ENCODE measurements around the gene PTPN6. TPM values are rescaled to one million over a fixed set of nuclear protein-coding genes. Genes with fewer than 3 reads are reported as not detected.

PTPN6 gene
- total RNA-seq, 1 donor from 2014 or later = 6.0 TPM

DNA sequence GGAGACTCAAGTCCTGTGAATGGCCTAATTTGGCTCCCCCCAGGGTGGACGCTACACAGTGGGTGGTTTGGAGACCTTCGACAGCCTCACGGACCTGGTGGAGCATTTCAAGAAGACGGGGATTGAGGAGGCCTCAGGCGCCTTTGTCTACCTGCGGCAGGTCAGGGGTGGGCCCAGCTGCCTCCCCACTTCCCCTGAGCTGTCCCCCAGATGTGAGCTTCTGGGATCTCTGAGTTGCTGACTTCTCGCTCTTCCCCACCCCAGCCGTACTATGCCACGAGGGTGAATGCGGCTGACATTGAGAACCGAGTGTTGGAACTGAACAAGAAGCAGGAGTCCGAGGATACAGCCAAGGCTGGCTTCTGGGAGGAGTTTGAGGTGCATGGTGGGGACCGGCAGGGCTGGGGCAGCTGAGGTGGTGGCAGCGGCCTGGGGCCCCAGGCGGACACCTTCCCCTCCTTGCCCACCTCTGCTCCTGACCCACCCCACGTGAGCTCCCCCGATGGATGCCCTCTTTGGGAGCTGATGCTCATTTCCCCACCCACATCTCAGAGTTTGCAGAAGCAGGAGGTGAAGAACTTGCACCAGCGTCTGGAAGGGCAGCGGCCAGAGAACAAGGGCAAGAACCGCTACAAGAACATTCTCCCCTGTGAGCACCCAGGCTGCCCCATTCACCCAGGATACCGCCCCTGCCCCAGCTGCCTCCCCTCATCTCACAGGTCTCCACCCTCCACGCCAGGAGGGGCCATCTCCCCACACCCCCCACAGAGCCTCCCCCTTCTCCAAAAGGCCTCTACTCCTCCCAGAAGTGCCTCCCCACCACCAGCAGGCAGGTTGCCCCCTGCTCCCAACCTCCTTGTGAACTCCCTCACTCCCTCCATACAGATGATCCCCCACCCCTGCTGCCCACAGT, 4.2 kb downstream of the PTPN6 start:
- Histone ChIP-seq H3K27ac (no peak overlapping the region), H3K36me3 (no peaks in the 10 kb centered on the region), H3K79me2 (ENCODE audit: low read depth) (no peaks in the 10 kb centered on the region), H3K9ac (no peak overlapping the region), H3K4me2 (no peak overlapping the region), H3K4me1 (no peaks in the 10 kb centered on the region), H3K4me3 (no peak overlapping the region), H4K20me1 (ENCODE audit: low read depth) (no peaks in the 10 kb centered on the region), H3F3A (ENCODE audit: low read depth) (no peaks in the 10 kb centered on the region), H2AFZ (replicated peaks) (no peak overlapping the region), H3K27me3 (no peaks in the 10 kb centered on the region), H3K9me3 (ENCODE audit: low read depth) (no peaks in the 10 kb centered on the region)
- peaks cover 30% of the 10 kb centered on the region for H3K4me1 Mint-ChIP-seq
- H3K27ac Mint-ChIP-seq = peak overlapping the region; percentile 76
- H3K36me3 Mint-ChIP-seq = no peaks in the 10 kb centered on the region
- TF ChIP-seq, protein P1, sequence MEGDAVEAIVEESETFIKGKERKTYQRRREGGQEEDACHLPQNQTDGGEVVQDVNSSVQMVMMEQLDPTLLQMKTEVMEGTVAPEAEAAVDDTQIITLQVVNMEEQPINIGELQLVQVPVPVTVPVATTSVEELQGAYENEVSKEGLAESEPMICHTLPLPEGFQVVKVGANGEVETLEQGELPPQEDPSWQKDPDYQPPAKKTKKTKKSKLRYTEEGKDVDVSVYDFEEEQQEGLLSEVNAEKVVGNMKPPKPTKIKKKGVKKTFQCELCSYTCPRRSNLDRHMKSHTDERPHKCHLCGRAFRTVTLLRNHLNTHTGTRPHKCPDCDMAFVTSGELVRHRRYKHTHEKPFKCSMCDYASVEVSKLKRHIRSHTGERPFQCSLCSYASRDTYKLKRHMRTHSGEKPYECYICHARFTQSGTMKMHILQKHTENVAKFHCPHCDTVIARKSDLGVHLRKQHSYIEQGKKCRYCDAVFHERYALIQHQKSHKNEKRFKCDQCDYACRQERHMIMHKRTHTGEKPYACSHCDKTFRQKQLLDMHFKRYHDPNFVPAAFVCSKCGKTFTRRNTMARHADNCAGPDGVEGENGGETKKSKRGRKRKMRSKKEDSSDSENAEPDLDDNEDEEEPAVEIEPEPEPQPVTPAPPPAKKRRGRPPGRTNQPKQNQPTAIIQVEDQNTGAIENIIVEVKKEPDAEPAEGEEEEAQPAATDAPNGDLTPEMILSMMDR (IDR thresholded peaks at IDR 0.05) = no peak
- TF ChIP-seq EZH2phosphoT487 (IDR thresholded peaks at IDR 0.05) (no peak), EZH2 (IDR thresholded peaks at IDR 0.05) (no peak)
- no peak for DNase-seq (ENCODE audit: low spot score)
- H3K27me3 Mint-ChIP-seq (ENCODE audit: insufficient read depth, low read depth) = peaks cover 4% of the 10 kb centered on the region
- no peak overlapping the region for H3K4me3 Mint-ChIP-seq
- H3K9me3 Mint-ChIP-seq = no peaks in the 10 kb centered on the region

DNA sequence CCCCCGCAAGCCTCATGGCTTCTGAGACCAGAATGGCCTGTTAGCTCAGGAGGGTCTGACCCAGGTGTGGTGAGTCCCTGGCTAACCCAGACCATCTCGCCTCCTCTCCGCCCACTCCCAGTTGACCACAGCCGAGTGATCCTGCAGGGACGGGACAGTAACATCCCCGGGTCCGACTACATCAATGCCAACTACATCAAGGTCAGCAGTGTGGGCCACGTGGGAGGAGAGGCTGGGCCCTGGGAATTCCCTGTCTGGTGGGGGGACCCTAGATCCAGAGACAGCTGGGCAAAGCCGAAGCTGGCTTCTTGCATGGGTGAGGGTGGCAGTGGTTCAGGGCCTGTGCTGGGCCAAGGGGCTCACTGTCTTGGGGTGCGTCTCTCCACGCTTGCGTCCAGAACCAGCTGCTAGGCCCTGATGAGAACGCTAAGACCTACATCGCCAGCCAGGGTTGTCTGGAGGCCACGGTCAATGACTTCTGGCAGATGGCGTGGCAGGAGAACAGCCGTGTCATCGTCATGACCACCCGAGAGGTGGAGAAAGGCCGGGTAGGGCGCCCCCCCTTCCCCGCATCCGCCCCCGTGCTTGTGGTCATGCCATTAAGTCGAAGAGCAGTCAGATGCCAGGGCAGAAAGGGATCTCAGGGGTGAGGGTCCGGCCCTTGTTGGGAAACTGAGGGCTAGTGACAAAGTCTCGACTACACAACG, 5.0 kb downstream of the PTPN6 start:
- H3K4me1 ChIP-seq = peaks cover 4% of the 10 kb centered on the region
- no peaks in the 10 kb centered on the region for H3K36me3 ChIP-seq
- H3F3A ChIP-seq (ENCODE audit: low read depth) = peaks cover 2% of the 10 kb centered on the region
- TF ChIP-seq EZH2phosphoT487 (IDR thresholded peaks at IDR 0.05) = no peak
- TF ChIP-seq, protein P1 (IDR thresholded peaks at IDR 0.05) = no peak
- no peak for TF ChIP-seq EZH2 (IDR thresholded peaks at IDR 0.05)
- no peak overlapping the region for H3K4me2 ChIP-seq
- no peak overlapping the region for H3K4me3 ChIP-seq
- H3K4me3 Mint-ChIP-seq = peak overlapping the region; percentile 58
- no peaks in the 10 kb centered on the region for H3K79me2 ChIP-seq (ENCODE audit: low read depth)
- no peaks in the 10 kb centered on the region for H3K9me3 ChIP-seq (ENCODE audit: low read depth)
- no peaks in the 10 kb centered on the region for H4K20me1 ChIP-seq (ENCODE audit: low read depth)
- H2AFZ ChIP-seq (replicated peaks) = no peak overlapping the region
- no peaks in the 10 kb centered on the region for H3K27me3 ChIP-seq
- H3K27ac ChIP-seq = no peak overlapping the region
- no peaks in the 10 kb centered on the region for H3K36me3 Mint-ChIP-seq
- H3K9ac ChIP-seq = no peak overlapping the region
- peak overlapping the region; percentile 76 for H3K27ac Mint-ChIP-seq
- H3K27me3 Mint-ChIP-seq (ENCODE audit: insufficient read depth, low read depth) = peaks cover 7% of the 10 kb centered on the region
- H3K4me1 Mint-ChIP-seq = peaks cover 35% of the 10 kb centered on the region
- H3K9me3 Mint-ChIP-seq = no peaks in the 10 kb centered on the region
- no peak for DNase-seq (ENCODE audit: low spot score)

DNA sequence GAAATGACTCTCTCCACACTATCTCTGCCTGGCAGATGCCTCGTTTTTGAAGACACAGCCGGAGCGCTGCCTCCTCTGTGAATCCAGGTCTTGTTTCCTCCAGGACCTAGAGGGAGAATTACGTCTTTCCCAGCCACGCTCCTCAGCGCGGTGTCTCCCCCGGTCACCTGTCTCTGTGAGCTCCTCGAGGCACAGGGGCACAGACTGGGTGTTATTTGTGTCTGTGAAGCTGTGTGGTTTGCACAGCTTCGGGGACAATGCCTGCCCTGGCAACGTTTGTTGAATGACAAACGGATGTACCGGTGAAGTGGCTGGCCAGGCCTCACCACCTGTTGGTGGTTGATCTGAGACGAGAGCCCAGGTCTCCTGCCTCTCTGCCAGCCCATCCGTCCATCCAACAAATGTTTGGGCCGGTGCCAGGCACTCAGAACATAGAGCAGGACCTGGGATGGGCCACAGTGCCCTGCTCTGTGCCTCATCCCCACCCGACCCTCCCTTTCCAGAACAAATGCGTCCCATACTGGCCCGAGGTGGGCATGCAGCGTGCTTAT, 6.1 kb downstream of the PTPN6 start:
- H3K4me2 ChIP-seq = no peak overlapping the region
- H3K9ac ChIP-seq = no peak overlapping the region
- no peaks in the 10 kb centered on the region for H3K9me3 ChIP-seq (ENCODE audit: low read depth)
- no peak overlapping the region for H2AFZ ChIP-seq (replicated peaks)
- peaks cover 46% of the 10 kb centered on the region for H3K4me1 Mint-ChIP-seq
- no peak for DNase-seq (ENCODE audit: low spot score)
- peak overlapping the region; percentile 88 for H3K27ac Mint-ChIP-seq
- no peaks in the 10 kb centered on the region for H3K36me3 Mint-ChIP-seq
- no peaks in the 10 kb centered on the region for H3K36me3 ChIP-seq
- no peaks in the 10 kb centered on the region for H4K20me1 ChIP-seq (ENCODE audit: low read depth)
- peaks cover 12% of the 10 kb centered on the region for H3F3A ChIP-seq (ENCODE audit: low read depth)
- H3K79me2 ChIP-seq (ENCODE audit: low read depth) = no peaks in the 10 kb centered on the region
- TF ChIP-seq EZH2phosphoT487 (IDR thresholded peaks at IDR 0.05) (no peak), EZH2 (IDR thresholded peaks at IDR 0.05) (no peak)
- TF ChIP-seq, protein P1 (IDR thresholded peaks at IDR 0.05) = no peak
- peaks cover 10% of the 10 kb centered on the region for H3K4me1 ChIP-seq
- H3K9me3 Mint-ChIP-seq = no peaks in the 10 kb centered on the region
- no peak overlapping the region for H3K27ac ChIP-seq
- H3K27me3 Mint-ChIP-seq (ENCODE audit: insufficient read depth, low read depth) = peaks cover 8% of the 10 kb centered on the region
- H3K27me3 ChIP-seq = no peaks in the 10 kb centered on the region
- H3K4me3 Mint-ChIP-seq = no peak overlapping the region
- no peak overlapping the region for H3K4me3 ChIP-seq

Data from neural progenitor cell (in vitro differentiated cells).